HEK293 (cell line): Measurements from ENCODE around the gene NDUFC2.

Source experiments
- CTCF ChIA-PET: fragments of 350-600 bp; formaldehyde crosslinking; extraction: SDS; loops from one replicate; lab custom pipeline; 2021; ENCODE audit warnings: antibody characterized with exemption; lab: Yijun Ruan, JAX
- POLR2A ChIA-PET: fragments of 300-600 bp; formaldehyde crosslinking; extraction: SDS; loops from one replicate; lab custom pipeline; 2020; ENCODE audit warnings: antibody characterized with exemption, inconsistent platforms; lab: Yijun Ruan, JAX
- H3K27ac ChIP-seq: fragments of 200-500 bp; sonication (Bioruptor generic); 2 replicates; pipeline ENCODE4 v1.5.1; 2014; ENCODE audit warnings: low read depth, low read length, control low read depth, inconsistent platforms; ENCODE audit errors: extremely low read depth
- H3K36me3 ChIP-seq, 2 experiments: fragments of 200-500 bp in 1 of 2; sonication (Bioruptor generic) in 1 of 2; 1 replicate in 1 of 2; 2 replicates in 1 of 2; pipeline ENCODE4 v1.5.1; 2014 to 2017; ENCODE audit warnings: inconsistent platforms in 2 of 2, low read length in 2 of 2; ENCODE audit not compliant: control insufficient read depth in 2 of 2, insufficient read depth in 1 of 2
- H3K4me1 ChIP-seq: fragments of 200-500 bp; sonication (Bioruptor generic); 2 replicates; pipeline ENCODE4 v1.5.1; 2014; ENCODE audit warnings: mild to moderate bottlenecking, low read length, inconsistent platforms; ENCODE audit not compliant: control insufficient read depth, insufficient read depth
- H3K4me3 ChIP-seq: 2 replicates; pipeline ENCODE4 v1.5.1; 2011; ENCODE audit warnings: low read depth, mild to moderate bottlenecking, control low read depth, low read length, moderate library complexity
- H3K9me3 ChIP-seq: fragments of 200-500 bp; sonication (Bioruptor generic); 2 replicates; pipeline ENCODE4 v1.5.1; 2014; ENCODE audit warnings: low read depth, low read length, inconsistent platforms; ENCODE audit not compliant: control insufficient read depth, insufficient read depth
- OSR2 ChIP-seq: fragments of 450-650 bp; formaldehyde crosslinking; IDR thresholded peaks from 2 replicates; pipeline ENCODE4 v1.5.1; 2016; ENCODE audit warnings: missing biosample characterization, missing genetic modification characterization
- REPIN1 ChIP-seq: fragments of 450-650 bp; formaldehyde crosslinking; IDR thresholded peaks from 2 replicates; pipeline ENCODE4 v1.5.1; 2017; ENCODE audit warnings: missing biosample characterization, missing genetic modification characterization, low read depth
- SP2 ChIP-seq: fragments of 450-650 bp; formaldehyde crosslinking; IDR thresholded peaks from 2 replicates; pipeline ENCODE4 v1.5.1; 2016; ENCODE audit warnings: missing biosample characterization, missing genetic modification characterization
- TSHZ1 ChIP-seq: fragments of 450-650 bp; formaldehyde crosslinking; IDR thresholded peaks from 2 replicates; pipeline ENCODE4 v1.5.1; 2016; ENCODE audit warnings: missing biosample characterization, missing genetic modification characterization, borderline replicate concordance
- ZIC2 ChIP-seq: fragments of 450-650 bp; formaldehyde crosslinking; IDR thresholded peaks from 2 replicates; pipeline ENCODE4 v1.5.1; 2016; ENCODE audit warnings: missing biosample characterization, missing genetic modification characterization
- ZNF133 ChIP-seq: fragments of 450-650 bp; formaldehyde crosslinking; IDR thresholded peaks from 2 replicates; pipeline ENCODE4 v1.5.1; 2016; ENCODE audit warnings: missing biosample characterization, missing genetic modification characterization
- ZNF274 ChIP-seq, 2 experiments: fragments of 200-500 bp in 1 of 2; fragments of 450-650 bp in 1 of 2; sonication (Bioruptor generic) in 1 of 2; formaldehyde crosslinking in 1 of 2; IDR thresholded peaks; 2 replicates each; pipeline versions ENCODE4 v1.5.1 to v1.6.1; 2014 to 2016; ENCODE audit warnings: borderline replicate concordance in 1 of 2, inconsistent platforms in 1 of 2, low read length in 1 of 2, missing biosample characterization in 1 of 2, missing genetic modification characterization in 1 of 2
- ZNF555 ChIP-seq: fragments of 450-650 bp; formaldehyde crosslinking; conservative IDR thresholded peaks from 2 replicates; pipeline ENCODE4 v1.5.1; 2017; ENCODE audit warnings: missing biosample characterization, mild to moderate bottlenecking, missing genetic modification characterization, inconsistent platforms
- ZNF768 ChIP-seq: fragments of 450-650 bp; formaldehyde crosslinking; IDR thresholded peaks from 2 replicates; pipeline ENCODE4 v1.5.1; 2018; ENCODE audit warnings: missing biosample characterization, mild to moderate bottlenecking, missing genetic modification characterization
- TF ChIP-seq, protein P1 (sequence below): fragments of 450-650 bp; formaldehyde crosslinking; IDR thresholded peaks from 2 replicates; pipeline ENCODE4 v1.5.1; 2016; ENCODE audit warnings: missing biosample characterization, missing genetic modification characterization
- TF ChIP-seq, protein P2 (sequence below): fragments of 450-650 bp; formaldehyde crosslinking; IDR thresholded peaks from 2 replicates; pipeline ENCODE4 v1.5.1; 2017; ENCODE audit warnings: missing biosample characterization, missing genetic modification characterization
- TF ChIP-seq, protein P3 (sequence below): fragments of 450-650 bp; formaldehyde crosslinking; IDR thresholded peaks from 2 replicates; pipeline ENCODE4 v1.5.1; 2016; ENCODE audit warnings: missing biosample characterization, missing genetic modification characterization
- TF ChIP-seq, protein P4 (sequence below): fragments of 450-650 bp; formaldehyde crosslinking; IDR thresholded peaks from 2 replicates; pipeline ENCODE4 v1.5.1; 2016; ENCODE audit warnings: missing biosample characterization, missing genetic modification characterization

NDUFC2 gene

DNA sequence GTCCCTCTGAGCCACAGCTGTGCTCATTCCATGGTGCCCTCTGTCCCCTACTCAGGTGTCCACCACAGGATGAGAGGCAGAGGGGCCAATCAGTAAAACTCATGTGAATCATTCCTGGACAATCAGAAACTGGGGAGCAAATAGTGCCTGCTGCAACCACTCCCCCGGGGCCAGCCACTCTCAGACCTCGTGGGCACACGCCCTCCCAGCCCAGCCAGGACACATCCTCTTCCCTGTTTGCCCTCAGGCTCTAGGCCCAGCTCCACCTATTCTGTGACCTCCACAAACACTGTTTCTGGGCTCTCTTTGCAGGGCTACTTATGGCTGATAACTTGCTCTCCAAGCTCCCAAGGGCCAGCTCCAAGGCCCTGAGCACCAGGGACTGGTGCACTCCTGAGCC lies 42.6 kb downstream of the NDUFC2 start (continued):
- no peak for TF ChIP-seq TSHZ1 (tag by site-specific recombination)

DNA sequence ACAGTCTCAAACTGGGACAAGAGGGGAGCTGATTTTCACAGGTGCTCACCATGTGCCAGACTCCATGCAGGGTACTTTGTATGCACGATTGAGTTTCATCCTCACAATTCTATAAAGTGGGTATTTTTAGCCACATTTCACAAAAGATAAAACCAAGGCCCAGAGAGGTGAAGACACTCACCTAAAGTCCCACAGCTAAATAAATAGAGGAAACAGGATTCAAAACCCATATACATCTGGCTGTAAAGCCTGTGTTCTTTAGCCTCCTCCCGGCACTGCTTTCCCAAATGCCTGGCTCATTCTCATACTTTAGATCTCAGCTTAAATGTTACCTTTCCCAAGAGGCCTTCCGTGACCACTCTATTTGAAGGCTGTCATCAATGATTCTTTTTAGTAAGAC lies 43.3 kb downstream of the NDUFC2 start:
- TF ChIP-seq SP2 (tag by site-specific recombination) (no peak), ZNF768 (tag by site-specific recombination) (0 out of 2 replicates have a peak, but pooled peaks have one; percentile 45)
- POLR2A ChIA-PET = interaction anchor here (0.9 kb wide), 1 partner anchor 41 kb away, joined by 4 read pairs; the partner anchor contains the start of gene INTS4
- Histone ChIP-seq H3K27ac (no peak overlapping the region), H3K4me3 (no peak overlapping the region), H3K4me1 (no peaks in the 10 kb centered on the region), H3K9me3 (no peaks in the 10 kb centered on the region), H3K36me3 (no peaks in the 10 kb centered on the region)
- CTCF ChIA-PET = interaction anchor here (0.6 to 1.9 kb wide), 2 partner anchors 10 to 33 kb away, joined by 4 to 9 read pairs; no protein-coding TSS in a partner anchor

GRCh38 chr11:78034623-78035022 lies 45.0 kb downstream of the NDUFC2 start:
- ChIA-PET POLR2A (no interaction called here), CTCF (interaction anchor here (0.8 to 0.9 kb wide), 2 partner anchors 11 to 383 kb away, joined by 3 to 4 read pairs; partner anchors contain the start of gene GAB2)
- H3K36me3 ChIP-seq = no peaks in the 10 kb centered on the region
- no peak overlapping the region for H3K27ac ChIP-seq
- TF ChIP-seq, protein P1, sequence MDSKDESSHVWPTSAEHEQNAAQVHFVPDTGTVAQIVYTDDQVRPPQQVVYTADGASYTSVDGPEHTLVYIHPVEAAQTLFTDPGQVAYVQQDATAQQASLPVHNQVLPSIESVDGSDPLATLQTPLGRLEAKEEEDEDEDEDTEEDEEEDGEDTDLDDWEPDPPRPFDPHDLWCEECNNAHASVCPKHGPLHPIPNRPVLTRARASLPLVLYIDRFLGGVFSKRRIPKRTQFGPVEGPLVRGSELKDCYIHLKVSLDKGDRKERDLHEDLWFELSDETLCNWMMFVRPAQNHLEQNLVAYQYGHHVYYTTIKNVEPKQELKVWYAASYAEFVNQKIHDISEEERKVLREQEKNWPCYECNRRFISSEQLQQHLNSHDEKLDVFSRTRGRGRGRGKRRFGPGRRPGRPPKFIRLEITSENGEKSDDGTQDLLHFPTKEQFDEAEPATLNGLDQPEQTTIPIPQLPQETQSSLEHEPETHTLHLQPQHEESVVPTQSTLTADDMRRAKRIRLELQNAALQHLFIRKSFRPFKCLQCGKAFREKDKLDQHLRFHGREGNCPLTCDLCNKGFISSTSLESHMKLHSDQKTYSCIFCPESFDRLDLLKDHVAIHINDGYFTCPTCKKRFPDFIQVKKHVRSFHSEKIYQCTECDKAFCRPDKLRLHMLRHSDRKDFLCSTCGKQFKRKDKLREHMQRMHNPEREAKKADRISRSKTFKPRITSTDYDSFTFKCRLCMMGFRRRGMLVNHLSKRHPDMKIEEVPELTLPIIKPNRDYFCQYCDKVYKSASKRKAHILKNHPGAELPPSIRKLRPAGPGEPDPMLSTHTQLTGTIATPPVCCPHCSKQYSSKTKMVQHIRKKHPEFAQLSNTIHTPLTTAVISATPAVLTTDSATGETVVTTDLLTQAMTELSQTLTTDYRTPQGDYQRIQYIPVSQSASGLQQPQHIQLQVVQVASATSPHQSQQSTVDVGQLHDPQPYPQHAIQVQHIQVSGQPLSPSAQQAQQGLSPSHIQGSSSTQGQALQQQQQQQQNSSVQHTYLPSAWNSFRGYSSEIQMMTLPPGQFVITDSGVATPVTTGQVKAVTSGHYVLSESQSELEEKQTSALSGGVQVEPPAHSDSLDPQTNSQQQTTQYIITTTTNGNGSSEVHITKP (tag by site-specific recombination) = no peak
- TF ChIP-seq ZNF133 (tag by site-specific recombination) = no peak
- no peak for TF ChIP-seq ZNF555 (tag by site-specific recombination)
- TF ChIP-seq, protein P2, sequence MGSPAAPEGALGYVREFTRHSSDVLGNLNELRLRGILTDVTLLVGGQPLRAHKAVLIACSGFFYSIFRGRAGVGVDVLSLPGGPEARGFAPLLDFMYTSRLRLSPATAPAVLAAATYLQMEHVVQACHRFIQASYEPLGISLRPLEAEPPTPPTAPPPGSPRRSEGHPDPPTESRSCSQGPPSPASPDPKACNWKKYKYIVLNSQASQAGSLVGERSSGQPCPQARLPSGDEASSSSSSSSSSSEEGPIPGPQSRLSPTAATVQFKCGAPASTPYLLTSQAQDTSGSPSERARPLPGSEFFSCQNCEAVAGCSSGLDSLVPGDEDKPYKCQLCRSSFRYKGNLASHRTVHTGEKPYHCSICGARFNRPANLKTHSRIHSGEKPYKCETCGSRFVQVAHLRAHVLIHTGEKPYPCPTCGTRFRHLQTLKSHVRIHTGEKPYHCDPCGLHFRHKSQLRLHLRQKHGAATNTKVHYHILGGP (tag by site-specific recombination) = no peak
- TF ChIP-seq, protein P3, sequence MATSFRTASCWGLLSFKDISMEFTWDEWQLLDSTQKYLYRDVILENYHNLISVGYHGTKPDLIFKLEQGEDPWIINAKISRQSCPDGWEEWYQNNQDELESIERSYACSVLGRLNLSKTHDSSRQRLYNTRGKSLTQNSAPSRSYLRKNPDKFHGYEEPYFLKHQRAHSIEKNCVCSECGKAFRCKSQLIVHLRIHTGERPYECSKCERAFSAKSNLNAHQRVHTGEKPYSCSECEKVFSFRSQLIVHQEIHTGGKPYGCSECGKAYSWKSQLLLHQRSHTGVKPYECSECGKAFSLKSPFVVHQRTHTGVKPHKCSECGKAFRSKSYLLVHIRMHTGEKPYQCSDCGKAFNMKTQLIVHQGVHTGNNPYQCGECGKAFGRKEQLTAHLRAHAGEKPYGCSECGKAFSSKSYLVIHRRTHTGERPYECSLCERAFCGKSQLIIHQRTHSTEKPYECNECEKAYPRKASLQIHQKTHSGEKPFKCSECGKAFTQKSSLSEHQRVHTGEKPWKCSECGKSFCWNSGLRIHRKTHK (tag by site-specific recombination) = no peak
- TF ChIP-seq, protein P4, sequence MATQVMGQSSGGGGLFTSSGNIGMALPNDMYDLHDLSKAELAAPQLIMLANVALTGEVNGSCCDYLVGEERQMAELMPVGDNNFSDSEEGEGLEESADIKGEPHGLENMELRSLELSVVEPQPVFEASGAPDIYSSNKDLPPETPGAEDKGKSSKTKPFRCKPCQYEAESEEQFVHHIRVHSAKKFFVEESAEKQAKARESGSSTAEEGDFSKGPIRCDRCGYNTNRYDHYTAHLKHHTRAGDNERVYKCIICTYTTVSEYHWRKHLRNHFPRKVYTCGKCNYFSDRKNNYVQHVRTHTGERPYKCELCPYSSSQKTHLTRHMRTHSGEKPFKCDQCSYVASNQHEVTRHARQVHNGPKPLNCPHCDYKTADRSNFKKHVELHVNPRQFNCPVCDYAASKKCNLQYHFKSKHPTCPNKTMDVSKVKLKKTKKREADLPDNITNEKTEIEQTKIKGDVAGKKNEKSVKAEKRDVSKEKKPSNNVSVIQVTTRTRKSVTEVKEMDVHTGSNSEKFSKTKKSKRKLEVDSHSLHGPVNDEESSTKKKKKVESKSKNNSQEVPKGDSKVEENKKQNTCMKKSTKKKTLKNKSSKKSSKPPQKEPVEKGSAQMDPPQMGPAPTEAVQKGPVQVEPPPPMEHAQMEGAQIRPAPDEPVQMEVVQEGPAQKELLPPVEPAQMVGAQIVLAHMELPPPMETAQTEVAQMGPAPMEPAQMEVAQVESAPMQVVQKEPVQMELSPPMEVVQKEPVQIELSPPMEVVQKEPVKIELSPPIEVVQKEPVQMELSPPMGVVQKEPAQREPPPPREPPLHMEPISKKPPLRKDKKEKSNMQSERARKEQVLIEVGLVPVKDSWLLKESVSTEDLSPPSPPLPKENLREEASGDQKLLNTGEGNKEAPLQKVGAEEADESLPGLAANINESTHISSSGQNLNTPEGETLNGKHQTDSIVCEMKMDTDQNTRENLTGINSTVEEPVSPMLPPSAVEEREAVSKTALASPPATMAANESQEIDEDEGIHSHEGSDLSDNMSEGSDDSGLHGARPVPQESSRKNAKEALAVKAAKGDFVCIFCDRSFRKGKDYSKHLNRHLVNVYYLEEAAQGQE (tag by site-specific recombination) = no peak
- no peak for TF ChIP-seq REPIN1 (tag by site-specific recombination)
- no peak for TF ChIP-seq ZNF274 (IDR thresholded peaks at IDR 0.05; ENCODE audit: low read length)
- TF ChIP-seq ZNF274 (tag by site-specific recombination; IDR thresholded peaks at IDR 0.05; ENCODE audit: borderline replicate concordance) = no peak
- TF ChIP-seq ZIC2 (tag by site-specific recombination) = no peak
- no peak for TF ChIP-seq OSR2 (tag by site-specific recombination)
- H3K9me3 ChIP-seq = no peaks in the 10 kb centered on the region
- no peaks in the 10 kb centered on the region for H3K4me1 ChIP-seq
- H3K4me3 ChIP-seq = no peak overlapping the region
